Activated CD4-positive, CD25-positive, alpha-beta regulatory T cell treated with anti-CD3 and anti-CD28 coated beads, Interleukin-2, amount 50 U/mL, for 24 hours (primary cell): ENCODE results near the gene WDR18.

Experiments used
- ATAC-seq, 2 donors: fragments of 150-1000 bp; cut with Tn5 transposase; one replicate each; pipeline ENCODE4 v1.10.0; 2021; ENCODE audit warnings: mild to moderate bottlenecking in 1 of 2, moderate library complexity in 1 of 2

The WDR18 gene

DNA sequence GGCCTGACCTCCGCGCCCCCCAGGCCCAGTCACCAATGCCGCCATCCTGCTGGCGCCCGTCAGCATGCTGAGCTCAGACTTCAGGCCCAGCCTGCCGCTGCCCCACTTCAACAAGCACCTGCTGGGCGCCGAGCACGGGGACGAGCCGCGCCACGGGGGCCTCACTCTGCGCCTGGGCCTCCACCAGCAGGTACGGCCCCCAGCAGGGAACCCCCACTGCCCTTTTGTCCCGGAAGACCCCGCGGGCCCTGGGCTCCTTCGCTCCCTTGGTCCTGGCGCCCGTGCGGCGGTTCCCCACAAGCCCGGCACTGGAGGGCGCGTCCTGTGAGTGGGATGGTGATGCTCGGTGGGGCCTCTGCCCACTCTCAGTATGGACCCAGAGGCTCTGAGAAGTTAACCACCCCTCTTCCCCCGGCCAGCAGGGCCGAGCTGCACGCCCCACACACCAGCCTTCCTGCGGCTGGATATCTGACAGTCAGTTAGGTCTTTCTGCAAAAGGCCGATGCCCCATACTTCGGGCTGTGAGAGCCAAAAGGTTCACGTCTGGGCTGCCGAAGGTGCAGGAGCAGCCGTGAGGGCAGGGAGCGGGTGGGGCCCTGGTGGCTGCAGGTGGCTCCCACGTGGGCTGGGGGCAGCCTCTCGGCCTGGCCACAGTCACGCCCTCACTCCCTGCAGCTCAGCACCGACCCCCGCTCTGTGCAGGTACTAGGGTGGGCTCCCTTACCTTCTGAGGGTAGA lies 8.0 kb downstream of the WDR18 start:
- no peak for ATAC-seq

GRCh38 chr19:992670-993055 lies 8.5 kb downstream of the WDR18 start:
- ATAC-seq = no peak

DNA sequence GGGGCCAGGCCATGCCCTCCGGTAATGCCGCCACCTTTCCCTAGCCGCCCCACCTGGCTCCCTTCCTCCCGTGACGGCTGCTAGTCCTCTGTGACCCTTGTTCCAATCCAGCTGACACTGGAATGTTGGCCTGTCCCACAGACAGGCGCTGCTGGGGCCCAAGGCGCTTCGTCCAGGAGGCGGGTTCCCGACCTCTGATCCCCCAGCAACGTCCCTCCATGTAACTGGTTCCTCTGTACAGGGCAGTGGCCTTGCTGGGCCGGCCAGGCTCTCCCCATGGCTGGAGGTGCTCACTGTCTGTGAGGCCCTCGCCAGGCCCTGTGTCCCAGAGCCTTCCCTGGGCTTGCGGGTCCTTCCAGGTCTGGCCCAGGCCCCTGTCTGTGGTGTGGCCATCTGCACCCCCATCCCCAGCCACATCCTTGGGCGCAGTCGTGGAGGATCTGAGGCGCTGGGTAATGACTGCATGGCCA lies 9.3 kb downstream of the WDR18 start:
- no peak for ATAC-seq

GRCh38 chr19:993831-994393 lies 9.8 kb downstream of the WDR18 start:
- ATAC-seq = no peak

DNA sequence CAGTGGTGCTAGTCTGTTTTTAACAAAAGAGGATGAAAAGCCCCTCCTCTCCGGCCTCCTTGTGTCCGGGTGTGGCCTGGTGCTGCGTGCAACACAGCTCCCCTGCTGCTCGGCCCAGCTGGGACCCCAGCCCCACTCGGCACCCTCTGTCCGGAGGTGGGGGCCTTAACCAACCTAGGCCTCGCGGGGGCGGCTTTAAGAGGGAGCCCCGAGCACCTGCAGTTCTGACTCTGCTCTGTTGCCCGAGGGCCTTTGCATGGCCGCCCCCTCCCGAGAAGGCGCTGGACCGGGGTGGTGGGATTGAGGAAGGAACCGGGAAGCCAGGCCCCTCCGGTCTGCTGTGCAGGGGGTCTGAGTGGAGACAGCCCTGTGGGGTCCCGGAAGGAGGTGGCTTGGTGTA lies 10.4 kb downstream of the WDR18 start:
- ATAC-seq = no peak

- ATAC-seq = no peak
Observed at GRCh38 chr19:995051-995827, 11.1 kb downstream of the WDR18 start.

- ATAC-seq = peak; percentile 46 to 64
Observed at GRCh38 chr19:996051-996838, 12.1 kb downstream of the WDR18 start.

DNA sequence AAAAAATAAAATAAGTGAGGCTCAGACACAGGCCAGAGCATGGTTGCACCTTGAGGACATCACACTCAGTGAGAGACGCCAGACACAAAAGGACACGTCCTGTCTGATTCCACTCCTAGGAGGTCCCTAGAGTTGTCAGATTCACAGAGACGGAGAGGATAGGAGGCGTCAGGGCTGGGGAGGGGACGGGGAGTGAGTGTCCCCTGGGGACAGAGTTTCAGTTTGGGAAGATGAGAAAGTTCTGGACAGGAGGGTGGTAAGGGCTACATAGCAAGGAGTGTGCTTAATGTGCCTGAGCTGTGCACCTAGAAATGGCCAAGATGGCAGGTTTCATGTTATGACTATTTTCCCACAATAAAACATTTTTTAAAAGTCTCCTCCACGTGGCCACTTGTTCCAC lies 13.9 kb downstream of the WDR18 start:
- ATAC-seq = no peak

- no peak for ATAC-seq
Observed at GRCh38 chr19:999379-999719, 15.2 kb downstream of the WDR18 start.

GRCh38 chr19:1000095-1000494 lies 15.9 kb downstream of the WDR18 start, which contains the start of gene GRIN3B:
TSS of gene GRIN3B (plus strand) at chr19:1000419. CDS start at chr19:1000438, 19 bp downstream.
- ATAC-seq = peak; percentile 27 to 31

GRCh38 chr19:1000591-1001537 lies 16.7 kb downstream of the WDR18 start:
- ATAC-seq = no peak

DNA sequence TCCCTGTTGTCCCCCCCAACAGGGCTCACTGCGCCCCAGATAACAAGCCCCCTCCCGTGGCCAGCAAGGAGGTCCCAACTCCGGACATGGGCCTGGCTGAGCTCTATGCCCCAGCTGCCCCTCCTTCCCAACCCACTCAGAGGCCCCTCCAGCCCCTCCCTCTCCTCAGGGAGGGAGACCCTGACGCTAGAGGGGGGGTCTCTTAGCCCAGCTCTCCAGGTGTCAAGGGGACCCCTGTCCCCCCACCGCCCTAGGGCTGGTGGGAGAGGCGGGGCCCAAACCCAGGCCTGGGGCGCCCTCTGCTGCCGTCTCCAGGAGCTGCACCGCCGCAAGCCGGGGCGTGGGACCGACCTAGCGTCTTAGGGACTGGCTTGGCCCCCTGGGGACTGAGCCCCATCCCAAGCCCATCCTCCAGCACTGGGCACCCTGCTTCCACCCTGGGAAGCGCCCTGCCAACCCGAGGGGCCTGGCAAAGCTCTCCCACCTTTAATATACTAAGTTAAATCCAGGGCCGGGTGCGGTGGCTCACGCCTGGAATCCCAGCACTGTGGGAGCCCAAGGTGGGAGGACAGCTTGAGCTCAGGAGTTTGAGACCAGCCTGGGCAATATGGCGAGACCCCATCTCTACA lies 17.5 kb downstream of the WDR18 start:
- peak; percentile 69 to 70 for ATAC-seq

- no peak for ATAC-seq
Observed at GRCh38 chr19:1002600-1002999, 18.5 kb downstream of the WDR18 start.

- ATAC-seq = no peak
Observed at GRCh38 chr19:1003283-1003682, 19.1 kb downstream of the WDR18 start.

GRCh38 chr19:1004204-1004802 lies 20.2 kb downstream of the WDR18 start:
- no peak for ATAC-seq

- no peak for ATAC-seq
Observed at GRCh38 chr19:1004803-1005664, 20.9 kb downstream of the WDR18 start.

GRCh38 chr19:1006711-1007398 lies 22.7 kb downstream of the WDR18 start:
- ATAC-seq = no peak

DNA sequence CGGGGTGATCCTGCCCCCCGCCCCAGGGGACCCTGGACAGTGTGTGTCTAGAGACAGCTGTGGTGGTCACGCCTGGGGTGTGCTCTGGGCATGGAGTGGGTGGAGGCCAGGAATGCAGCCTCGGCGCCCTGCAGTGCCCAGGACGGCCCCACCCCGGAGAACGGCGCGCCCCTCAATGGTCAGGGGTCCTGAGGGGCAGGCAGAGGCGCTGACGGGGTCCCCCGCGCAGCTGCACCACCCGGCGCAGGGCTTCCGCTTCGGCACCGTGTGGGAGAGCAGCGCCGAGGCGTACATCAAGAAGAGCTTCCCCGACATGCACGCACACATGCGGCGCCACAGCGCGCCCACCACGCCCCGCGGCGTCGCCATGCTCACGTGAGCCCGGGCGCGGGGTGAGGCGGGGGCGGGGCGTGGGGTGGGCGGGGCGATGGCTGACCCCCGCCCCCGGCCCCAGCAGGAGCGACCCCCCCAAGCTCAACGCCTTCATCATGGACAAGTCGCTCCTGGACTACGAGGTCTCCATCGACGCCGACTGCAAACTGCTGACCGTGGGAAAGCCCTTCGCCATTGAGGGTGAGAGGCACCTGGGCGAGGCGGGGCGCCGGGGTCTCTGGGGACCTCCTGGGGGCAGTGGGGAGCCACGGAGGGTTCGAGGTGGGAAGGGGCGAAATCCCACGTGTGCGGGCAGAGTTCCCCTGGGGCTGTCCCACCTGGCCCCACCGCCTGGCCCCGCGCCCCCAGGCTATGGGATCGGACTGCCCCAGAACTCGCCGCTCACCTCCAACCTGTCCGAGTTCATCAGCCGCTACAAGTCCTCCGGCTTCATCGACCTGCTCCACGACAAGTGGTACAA lies 23.5 kb downstream of the WDR18 start:
- no peak for ATAC-seq
